ES-I3 (cell line): ENCODE results near the gene CLDN5.

ENCODE experiments used
- H3K36me3 ChIP-seq: 2 replicates; pipeline ENCODE4 v1.6.1; 2013; ENCODE audit warnings: mild to moderate bottlenecking, low read length, control low read depth, moderate library complexity; ENCODE audit not compliant: insufficient read depth
- H3K4me1 ChIP-seq: 2 replicates; pipeline ENCODE4 v1.6.1; 2013; ENCODE audit warnings: mild to moderate bottlenecking, control low read depth, low read length; ENCODE audit not compliant: insufficient read depth
- H3K9ac ChIP-seq: 2 replicates; pipeline ENCODE4 v1.6.1; 2013; ENCODE audit warnings: low read depth, mild to moderate bottlenecking, low read length, moderate library complexity
- H3K9me3 ChIP-seq: 2 replicates; pipeline ENCODE4 v1.6.1; 2013; ENCODE audit warnings: mild to moderate bottlenecking, low read length, moderate library complexity; ENCODE audit not compliant: control insufficient read depth, insufficient read depth

The CLDN5 gene

GRCh38 chr22:19520566-19521305 is 3.5 kb downstream of the CLDN5 start:
- Histone ChIP-seq H3K36me3 (peaks cover 3% of the 10 kb centered on the region; the same call in 1 of the 2 replicates), H3K9ac (no peak overlapping the region), H3K4me1 (no peaks in the 10 kb centered on the region), H3K9me3 (no peaks in the 10 kb centered on the region)

GRCh38 chr22:19520007-19520406 is 4.2 kb downstream of the CLDN5 start:
- Histone ChIP-seq H3K9me3 (no peaks in the 10 kb centered on the region), H3K4me1 (no peaks in the 10 kb centered on the region), H3K9ac (no peak overlapping the region), H3K36me3 (peaks cover 3% of the 10 kb centered on the region; the same call in 1 of the 2 replicates)

- Histone ChIP-seq H3K4me1 (no peaks in the 10 kb centered on the region), H3K9ac (no peak overlapping the region), H3K36me3 (peaks cover 3% of the 10 kb centered on the region; the same call in 1 of the 2 replicates), H3K9me3 (no peaks in the 10 kb centered on the region)
These were observed 4.9 kb downstream of the CLDN5 start for GRCh38 chr22:19519041-19519926.

GRCh38 chr22:19518635-19519034 is 5.6 kb downstream of the CLDN5 start:
- Histone ChIP-seq H3K9ac (no peak overlapping the region), H3K36me3 (peaks cover 3% of the 10 kb centered on the region; the same call in 1 of the 2 replicates), H3K9me3 (no peaks in the 10 kb centered on the region)

GRCh38 chr22:19517919-19518611 is 6.1 kb downstream of the CLDN5 start:
- H3K9me3 ChIP-seq, result no peaks in the 10 kb centered on the region
- H3K36me3 ChIP-seq, result peaks cover 3% of the 10 kb centered on the region; the same call in 1 of the 2 replicates
- H3K9ac ChIP-seq, result no peak overlapping the region
- no peaks in the 10 kb centered on the region for H3K4me1 ChIP-seq

More at GRCh38 chr22:19518635-19519034, 5.6 kb downstream of the CLDN5 start:
- no peaks in the 10 kb centered on the region for H3K4me1 ChIP-seq

GRCh38 chr22:19517171-19517500 is 7.1 kb downstream of the CLDN5 start:
- no peaks in the 10 kb centered on the region for H3K9me3 ChIP-seq
- H3K4me1 ChIP-seq, result no peaks in the 10 kb centered on the region
- H3K9ac ChIP-seq, result no peak overlapping the region
- H3K36me3 ChIP-seq, result peaks cover 3% of the 10 kb centered on the region; the same call in 1 of the 2 replicates

GRCh38 chr22:19516378-19517170 is 7.6 kb downstream of the CLDN5 start:
- no peaks in the 10 kb centered on the region for H3K9me3 ChIP-seq
- H3K4me1 ChIP-seq, result no peaks in the 10 kb centered on the region
- H3K9ac ChIP-seq, result no peak overlapping the region
- H3K36me3 ChIP-seq, result peaks cover 3% of the 10 kb centered on the region; the same call in 1 of the 2 replicates

GRCh38 chr22:19515654-19516377 is 8.4 kb downstream of the CLDN5 start:
- Histone ChIP-seq H3K36me3 (peaks cover 3% of the 10 kb centered on the region), H3K9me3 (no peaks in the 10 kb centered on the region), H3K9ac (no peak overlapping the region), H3K4me1 (no peaks in the 10 kb centered on the region)

GRCh38 chr22:19514831-19515565 is 9.2 kb downstream of the CLDN5 start:
- H3K36me3 ChIP-seq, result peaks cover 3% of the 10 kb centered on the region
- no peaks in the 10 kb centered on the region for H3K9me3 ChIP-seq
- no peaks in the 10 kb centered on the region for H3K4me1 ChIP-seq
- no peak overlapping the region for H3K9ac ChIP-seq

- Histone ChIP-seq H3K9ac (no peak overlapping the region), H3K36me3 (peaks cover 3% of the 10 kb centered on the region), H3K4me1 (no peaks in the 10 kb centered on the region), H3K9me3 (no peaks in the 10 kb centered on the region)
These were observed 10.4 kb downstream of the CLDN5 start for GRCh38 chr22:19513823-19514222.

GRCh38 chr22:19510919-19511341 is 13.3 kb downstream of the CLDN5 start:
- H3K9me3 ChIP-seq, result no peaks in the 10 kb centered on the region
- H3K9ac ChIP-seq, result no peak overlapping the region
- H3K36me3 ChIP-seq, result peaks cover 5% of the 10 kb centered on the region
- H3K4me1 ChIP-seq, result no peaks in the 10 kb centered on the region

GRCh38 chr22:19509923-19510322 is 14.3 kb downstream of the CLDN5 start:
- peaks cover 5% of the 10 kb centered on the region for H3K36me3 ChIP-seq
- H3K9me3 ChIP-seq, result no peaks in the 10 kb centered on the region
- no peaks in the 10 kb centered on the region for H3K4me1 ChIP-seq
- H3K9ac ChIP-seq, result no peak overlapping the region

- peaks cover 5% of the 10 kb centered on the region for H3K36me3 ChIP-seq
- H3K4me1 ChIP-seq, result no peaks in the 10 kb centered on the region
- no peak overlapping the region for H3K9ac ChIP-seq
- no peaks in the 10 kb centered on the region for H3K9me3 ChIP-seq
These were observed 15.0 kb downstream of the CLDN5 start for GRCh38 chr22:19509191-19509590.
